ENCODE results near the gene AK1. TPM values are rescaled to one million over a fixed set of nuclear protein-coding genes. Genes with fewer than 3 reads are reported as not detected.

Gene AK1
- total and polyA plus RNA-seq, 2 of the 13 experiments (the other 11 are each of a cell fraction or from before 2014, with no cell fraction given), result 19.1 to 32.8 TPM

DNA sequence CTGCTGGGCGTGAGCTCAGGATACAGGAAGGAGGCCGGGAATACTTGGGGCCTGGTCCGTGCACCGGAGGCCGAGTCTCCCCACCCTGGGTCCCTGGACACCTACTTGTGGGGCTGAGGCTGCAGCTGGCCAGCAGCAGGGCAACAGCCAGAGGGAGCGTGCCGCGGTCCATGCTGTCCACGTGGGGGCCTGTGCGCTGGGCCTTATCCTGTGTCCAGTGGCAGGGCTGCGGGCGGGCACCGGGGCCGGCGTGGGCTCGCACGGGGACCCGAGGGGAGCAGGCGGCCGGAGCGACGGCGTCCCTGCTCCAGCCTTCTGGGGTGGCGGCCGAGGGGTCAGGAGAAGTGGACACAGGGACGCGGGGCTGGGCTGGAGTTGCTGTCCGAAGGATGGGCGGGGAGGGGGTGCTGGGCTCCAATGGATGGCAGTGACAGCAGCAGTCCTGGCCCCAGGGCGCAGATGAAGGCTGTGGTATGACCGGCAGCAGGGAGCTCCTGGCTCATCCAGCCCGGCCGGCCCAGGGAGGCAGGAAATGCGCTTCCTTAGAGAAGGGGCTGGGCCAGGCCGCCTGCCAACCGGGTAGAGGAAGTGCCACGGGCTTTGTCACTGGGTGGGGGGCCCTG, 23.2 kb downstream of the AK1 start, which contains the start of gene ENG (continued):
- TF ChIP-seq ZBTB38 (CRISPR knock-in tag; IDR thresholded peaks at IDR 0.05) (peak; percentile 75), ZFX (CRISPR knock-in tag; IDR thresholded peaks at IDR 0.05; ENCODE audit: low read depth) (peak; percentile 31; the same call in 1 of the 2 replicates), FOXA3 (CRISPR knock-in tag; IDR thresholded peaks at IDR 0.05) (no peak), CHCHD3 (CRISPR knock-in tag; IDR thresholded peaks at IDR 0.05) (no peak), ZNF510 (CRISPR knock-in tag; IDR thresholded peaks at IDR 0.05; ENCODE audit: low read depth) (no peak), RBFOX2 (IDR thresholded peaks at IDR 0.05; ENCODE audit: low read depth, low read length) (peak; percentile 55), ZNF501 (CRISPR knock-in tag; IDR thresholded peaks at IDR 0.05) (no peak), ZNF572 (CRISPR knock-in tag; IDR thresholded peaks at IDR 0.05) (no peak), ZNF441 (CRISPR knock-in tag; IDR thresholded peaks at IDR 0.05; ENCODE audit: borderline replicate concordance) (no peak), ZNF343 (CRISPR knock-in tag; IDR thresholded peaks at IDR 0.05) (no peak), ETV6 (CRISPR knock-in tag; conservative IDR thresholded peaks at IDR 0.05) (no peak), BRF2 (CRISPR knock-in tag; IDR thresholded peaks at IDR 0.05) (no peak), HNRNPLL (IDR thresholded peaks at IDR 0.05; ENCODE audit: low read depth, low read length, poor library complexity, severe bottlenecking) (peak; percentile 23), GATAD2A (CRISPR knock-in tag; IDR thresholded peaks at IDR 0.05) (no peak), ZNF780A (CRISPR knock-in tag; IDR thresholded peaks at IDR 0.05) (no peak), PHF8 (CRISPR knock-in tag; IDR thresholded peaks at IDR 0.05) (no peak), ZNF547 (CRISPR knock-in tag; IDR thresholded peaks at IDR 0.05) (no peak), PHB2 (IDR thresholded peaks at IDR 0.05; ENCODE audit: partially characterized antibody) (no peak), ZNF230 (CRISPR knock-in tag; IDR thresholded peaks at IDR 0.05) (no peak), ZNF543 (CRISPR knock-in tag; IDR thresholded peaks at IDR 0.05) (no peak), MAFK (conservative IDR thresholded peaks at IDR 0.05 in 1 of 2, IDR thresholded peaks at IDR 0.05 in 1 of 2; ENCODE audit: low read length in 2 of 2) (no peak)
- TF ChIP-seq, protein P1, sequence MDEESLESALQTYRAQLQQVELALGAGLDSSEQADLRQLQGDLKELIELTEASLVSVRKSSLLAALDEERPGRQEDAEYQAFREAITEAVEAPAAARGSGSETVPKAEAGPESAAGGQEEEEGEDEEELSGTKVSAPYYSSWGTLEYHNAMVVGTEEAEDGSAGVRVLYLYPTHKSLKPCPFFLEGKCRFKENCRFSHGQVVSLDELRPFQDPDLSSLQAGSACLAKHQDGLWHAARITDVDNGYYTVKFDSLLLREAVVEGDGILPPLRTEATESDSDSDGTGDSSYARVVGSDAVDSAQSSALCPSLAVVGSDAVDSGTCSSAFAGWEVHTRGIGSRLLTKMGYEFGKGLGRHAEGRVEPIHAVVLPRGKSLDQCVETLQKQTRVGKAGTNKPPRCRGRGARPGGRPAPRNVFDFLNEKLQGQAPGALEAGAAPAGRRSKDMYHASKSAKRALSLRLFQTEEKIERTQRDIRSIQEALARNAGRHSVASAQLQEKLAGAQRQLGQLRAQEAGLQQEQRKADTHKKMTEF (CRISPR knock-in tag; IDR thresholded peaks at IDR 0.05), result no peak
- TF ChIP-seq, protein P2, sequence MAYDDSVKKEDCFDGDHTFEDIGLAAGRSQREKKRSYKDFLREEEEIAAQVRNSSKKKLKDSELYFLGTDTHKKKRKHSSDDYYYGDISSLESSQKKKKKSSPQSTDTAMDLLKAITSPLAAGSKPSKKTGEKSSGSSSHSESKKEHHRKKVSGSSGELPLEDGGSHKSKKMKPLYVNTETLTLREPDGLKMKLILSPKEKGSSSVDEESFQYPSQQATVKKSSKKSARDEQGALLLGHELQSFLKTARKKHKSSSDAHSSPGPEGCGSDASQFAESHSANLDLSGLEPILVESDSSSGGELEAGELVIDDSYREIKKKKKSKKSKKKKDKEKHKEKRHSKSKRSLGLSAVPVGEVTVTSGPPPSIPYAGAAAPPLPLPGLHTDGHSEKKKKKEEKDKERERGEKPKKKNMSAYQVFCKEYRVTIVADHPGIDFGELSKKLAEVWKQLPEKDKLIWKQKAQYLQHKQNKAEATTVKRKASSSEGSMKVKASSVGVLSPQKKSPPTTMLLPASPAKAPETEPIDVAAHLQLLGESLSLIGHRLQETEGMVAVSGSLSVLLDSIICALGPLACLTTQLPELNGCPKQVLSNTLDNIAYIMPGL (CRISPR knock-in tag; IDR thresholded peaks at IDR 0.05; ENCODE audit: borderline replicate concordance in 1 of 2, low read depth in 1 of 2), result no peak
- TF ChIP-seq, protein P3, sequence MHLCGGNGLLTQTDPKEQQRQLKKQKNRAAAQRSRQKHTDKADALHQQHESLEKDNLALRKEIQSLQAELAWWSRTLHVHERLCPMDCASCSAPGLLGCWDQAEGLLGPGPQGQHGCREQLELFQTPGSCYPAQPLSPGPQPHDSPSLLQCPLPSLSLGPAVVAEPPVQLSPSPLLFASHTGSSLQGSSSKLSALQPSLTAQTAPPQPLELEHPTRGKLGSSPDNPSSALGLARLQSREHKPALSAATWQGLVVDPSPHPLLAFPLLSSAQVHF (CRISPR knock-in tag; IDR thresholded peaks at IDR 0.05), result no peak
- TF ChIP-seq, protein P4, sequence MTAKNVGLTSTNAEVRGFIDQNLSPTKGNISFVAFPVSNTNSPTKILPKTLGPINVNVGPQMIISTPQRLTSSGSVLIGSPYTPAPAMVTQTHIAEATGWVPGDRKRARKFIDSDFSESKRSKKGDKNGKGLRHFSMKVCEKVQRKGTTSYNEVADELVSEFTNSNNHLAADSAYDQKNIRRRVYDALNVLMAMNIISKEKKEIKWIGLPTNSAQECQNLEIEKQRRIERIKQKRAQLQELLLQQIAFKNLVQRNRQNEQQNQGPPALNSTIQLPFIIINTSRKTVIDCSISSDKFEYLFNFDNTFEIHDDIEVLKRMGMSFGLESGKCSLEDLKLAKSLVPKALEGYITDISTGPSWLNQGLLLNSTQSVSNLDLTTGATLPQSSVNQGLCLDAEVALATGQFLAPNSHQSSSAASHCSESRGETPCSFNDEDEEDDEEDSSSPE (CRISPR knock-in tag; IDR thresholded peaks at IDR 0.05), result no peak

Measured in HepG2 (cell line).